ENCODE measurements around the gene PLD4. TPM values are rescaled to one million over a fixed set of nuclear protein-coding genes. Genes with fewer than 3 reads are reported as not detected.
A peak's percentile ranks its signal among the peaks of the same experiment; 100 is the strongest.

PLD4 gene
- total and polyA plus RNA-seq, 4 donors, result 12.9 to 32.6 (median 27.8) TPM

DNA sequence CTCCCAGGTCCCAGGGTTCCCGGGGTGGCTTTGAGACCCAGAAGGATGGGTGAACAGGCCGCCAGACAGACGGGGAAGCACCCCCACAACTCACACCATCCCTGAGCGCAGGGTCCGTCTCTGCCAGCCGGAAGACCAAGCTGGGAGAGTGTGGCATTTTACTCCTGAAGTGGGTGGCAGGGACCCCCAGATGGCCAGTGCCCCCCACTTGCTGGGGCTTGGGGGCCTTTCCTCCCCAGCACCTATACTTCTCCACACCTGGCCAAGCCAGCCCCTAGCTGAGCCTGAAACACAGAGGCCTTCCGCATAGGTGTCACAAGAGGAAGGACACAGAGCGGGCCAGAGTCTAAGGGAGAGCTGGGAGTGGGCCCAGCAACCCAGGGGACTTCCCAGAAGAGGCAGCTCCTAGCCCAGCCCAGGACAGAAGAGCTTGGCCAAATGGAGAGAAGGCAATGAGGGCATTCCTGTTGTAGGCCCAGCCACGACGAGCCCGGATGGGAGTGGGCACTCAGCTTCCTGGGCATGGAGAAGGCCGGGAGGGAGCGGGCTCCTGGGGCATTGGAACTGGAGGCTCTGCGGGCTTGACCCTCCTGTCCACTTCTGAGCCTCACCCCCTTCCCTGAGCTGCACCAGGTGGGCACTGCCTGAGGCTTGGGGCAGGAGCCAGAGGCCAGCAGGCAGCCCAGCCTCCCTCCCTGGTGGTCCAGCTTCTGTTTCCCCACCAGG lies 50.1 kb downstream of the PLD4 start:
- 88% methylated on average over 9 of the region's 14 CpGs for WGBS (ENCODE audit: insufficient coverage)
- Histone ChIP-seq H3K9me3 (ENCODE audit: control insufficient read depth, insufficient read depth, low read length) (no peaks in the 10 kb centered on the region), H3K4me1 (ENCODE audit: control insufficient read depth, insufficient read depth, low read length) (peaks cover 52% of the 10 kb centered on the region), H3K27me3 (ENCODE audit: control insufficient read depth, insufficient read depth, low read length) (peaks cover 9% of the 10 kb centered on the region), H3K4me3 (ENCODE audit: low read depth, low read length) (no peak overlapping the region), H3K27ac (ENCODE audit: low read depth, low read length) (no peak overlapping the region), H3K36me3 (ENCODE audit: control insufficient read depth, insufficient read depth, low read length) (peaks cover 8% of the 10 kb centered on the region)
- no peak for DNase-seq (ENCODE audit: low read depth in 4 of 6, low spot score in 6 of 6)

DNA sequence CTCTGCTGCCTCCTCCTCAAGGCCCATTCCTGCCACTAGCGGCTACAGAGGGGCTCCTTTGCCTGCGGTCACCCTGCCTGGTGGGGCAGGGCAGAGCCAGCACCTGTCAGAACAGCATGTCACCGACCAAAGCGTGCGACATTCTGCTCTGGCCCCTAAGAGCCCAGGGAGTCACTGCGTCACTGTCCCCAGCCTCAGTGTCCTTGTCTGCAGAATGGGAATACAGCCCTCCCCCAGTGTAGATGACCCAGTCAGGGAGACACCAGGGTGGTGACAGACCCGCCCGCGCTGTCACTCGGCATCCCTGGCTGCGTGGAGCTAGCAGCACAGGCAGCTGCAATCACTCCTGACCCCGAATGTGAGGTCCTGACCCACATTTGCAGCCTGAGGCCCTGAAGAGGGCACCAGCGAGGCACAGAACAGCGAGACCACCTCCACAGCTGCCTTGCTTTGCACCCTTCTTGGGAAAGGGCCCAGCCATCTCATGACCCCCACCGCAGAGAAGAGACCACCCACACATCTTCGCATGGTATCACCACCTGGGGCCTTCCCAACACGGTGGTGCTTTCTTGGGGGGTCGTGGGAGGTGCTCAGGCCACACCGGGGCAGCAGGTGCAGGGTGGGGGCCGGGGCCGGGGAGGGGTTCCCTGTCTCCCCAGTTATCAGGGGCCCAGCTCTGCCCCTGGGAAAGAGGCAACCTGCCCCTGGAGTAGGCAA lies 51.0 kb downstream of the PLD4 start:
- DNase-seq (ENCODE audit: low read depth in 4 of 6, low spot score in 6 of 6), result no peak
- H3K36me3 ChIP-seq (ENCODE audit: control insufficient read depth, insufficient read depth, low read length), result peaks cover 8% of the 10 kb centered on the region
- H3K27ac ChIP-seq (ENCODE audit: low read depth, low read length), result no peak overlapping the region
- no peak overlapping the region for H3K4me3 ChIP-seq (ENCODE audit: low read depth, low read length)
- 49% methylated on average over 20 of the region's 21 CpGs for WGBS (ENCODE audit: insufficient coverage)
- no peaks in the 10 kb centered on the region for H3K9me3 ChIP-seq (ENCODE audit: control insufficient read depth, insufficient read depth, low read length)
- H3K4me1 ChIP-seq (ENCODE audit: control insufficient read depth, insufficient read depth, low read length), result peaks cover 55% of the 10 kb centered on the region
- H3K27me3 ChIP-seq (ENCODE audit: control insufficient read depth, insufficient read depth, low read length), result peaks cover 9% of the 10 kb centered on the region

GRCh38 chr14:104976198-104977007 lies 51.7 kb downstream of the PLD4 start:
- Histone ChIP-seq H3K36me3 (ENCODE audit: control insufficient read depth, insufficient read depth, low read length) (peaks cover 8% of the 10 kb centered on the region), H3K27me3 (ENCODE audit: control insufficient read depth, insufficient read depth, low read length) (peaks cover 9% of the 10 kb centered on the region), H3K4me1 (ENCODE audit: control insufficient read depth, insufficient read depth, low read length) (peaks cover 56% of the 10 kb centered on the region), H3K27ac (ENCODE audit: low read depth, low read length) (no peak overlapping the region), H3K4me3 (ENCODE audit: low read depth, low read length) (no peak overlapping the region), H3K9me3 (ENCODE audit: control insufficient read depth, insufficient read depth, low read length) (no peaks in the 10 kb centered on the region)
- DNase-seq (ENCODE audit: low read depth in 4 of 6, low spot score in 6 of 6), result peak in 3 of 6 donors; percentile 26 to 67 (median 49)
- WGBS (ENCODE audit: insufficient coverage), result 51% methylated on average over 21 of the region's 21 CpGs

GRCh38 chr14:104977008-104977680 lies 52.5 kb downstream of the PLD4 start:
- peaks cover 9% of the 10 kb centered on the region for H3K27me3 ChIP-seq (ENCODE audit: control insufficient read depth, insufficient read depth, low read length)
- H3K27ac ChIP-seq (ENCODE audit: low read depth, low read length), result no peak overlapping the region
- peak overlapping the region; percentile 24 for H3K4me3 ChIP-seq (ENCODE audit: low read depth, low read length)
- DNase-seq (ENCODE audit: low read depth in 4 of 6, low spot score in 6 of 6), result no peak
- H3K4me1 ChIP-seq (ENCODE audit: control insufficient read depth, insufficient read depth, low read length), result peaks cover 64% of the 10 kb centered on the region
- H3K9me3 ChIP-seq (ENCODE audit: control insufficient read depth, insufficient read depth, low read length), result no peaks in the 10 kb centered on the region
- WGBS (ENCODE audit: insufficient coverage), result 74% methylated on average over 11 of the region's 11 CpGs
- H3K36me3 ChIP-seq (ENCODE audit: control insufficient read depth, insufficient read depth, low read length), result peaks cover 8% of the 10 kb centered on the region

DNA sequence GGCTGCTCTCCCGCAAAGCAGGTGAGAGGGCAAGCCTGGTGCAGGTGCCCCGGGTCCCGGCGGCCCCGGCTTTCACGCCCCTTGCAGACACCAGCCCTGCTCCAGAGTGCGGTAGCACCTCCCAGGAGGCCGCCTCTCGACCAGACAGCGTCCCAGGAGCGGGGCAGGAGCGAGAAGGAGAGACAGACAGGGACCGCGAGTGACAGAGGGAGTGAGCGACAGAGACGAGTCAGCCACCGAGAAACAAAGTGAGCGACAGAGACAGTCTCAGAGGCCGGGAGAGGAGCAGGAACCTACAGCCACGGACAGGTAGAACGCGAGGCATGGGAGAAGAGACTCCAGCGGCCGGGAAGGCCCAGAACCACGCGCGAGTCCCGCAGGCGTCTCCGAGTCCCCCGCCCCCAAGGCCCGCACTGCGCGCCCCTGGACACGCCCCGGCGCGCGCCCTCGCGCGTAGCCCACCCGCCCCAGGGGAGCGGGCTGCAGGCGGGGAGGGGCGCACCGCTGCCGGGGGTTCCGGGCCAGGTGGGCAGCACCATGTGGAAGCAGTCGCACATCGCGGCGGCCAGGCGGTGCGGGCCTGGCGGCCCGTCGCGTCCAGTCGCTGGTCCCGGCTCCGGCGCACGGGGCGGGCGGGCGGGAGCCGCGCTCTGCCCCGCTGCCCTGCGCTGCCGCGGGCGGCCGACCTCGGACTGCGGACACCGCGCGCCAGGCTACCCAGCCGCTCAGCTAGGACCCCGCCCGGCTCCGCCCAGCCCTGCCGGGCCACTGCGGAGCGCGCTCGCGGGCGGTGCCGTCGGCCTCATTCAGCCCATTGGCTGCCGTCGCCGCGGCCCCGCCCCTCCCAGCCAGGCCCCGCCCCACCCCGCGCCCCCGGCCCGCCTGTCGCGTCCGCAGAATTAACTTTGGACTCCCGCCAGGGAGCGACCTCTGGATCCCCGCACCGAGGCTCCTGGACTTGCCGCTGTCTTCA lies 53.3 kb downstream of the PLD4 start, which contains the start of gene AHNAK2:
TSS of gene AHNAK2 (minus strand) at position 694 of the 973 bp plus-strand sequence. CDS start at position 557, 137 bp downstream.
- 2% methylated on average over 103 of the region's 111 CpGs for WGBS (ENCODE audit: insufficient coverage)
- peaks cover 9% of the 10 kb centered on the region for H3K27me3 ChIP-seq (ENCODE audit: control insufficient read depth, insufficient read depth, low read length)
- H3K9me3 ChIP-seq (ENCODE audit: control insufficient read depth, insufficient read depth, low read length), result no peaks in the 10 kb centered on the region
- peak within 1 kb of the TSS; percentile 24 for H3K4me3 ChIP-seq (ENCODE audit: low read depth, low read length)
- H3K27ac ChIP-seq (ENCODE audit: low read depth, low read length), result no peak within 1 kb of the TSS
- peaks cover 66% of the 10 kb centered on the region for H3K4me1 ChIP-seq (ENCODE audit: control insufficient read depth, insufficient read depth, low read length)
- peaks cover 8% of the 10 kb centered on the region for H3K36me3 ChIP-seq (ENCODE audit: control insufficient read depth, insufficient read depth, low read length)
- DNase-seq (ENCODE audit: low read depth in 4 of 6, low spot score in 6 of 6), result peak in 5 of 6 donors; percentile 29 to 89 (median 43)

- H3K4me3 ChIP-seq (ENCODE audit: low read depth, low read length), result no peak overlapping the region
- no peak overlapping the region for H3K27ac ChIP-seq (ENCODE audit: low read depth, low read length)
- peaks cover 8% of the 10 kb centered on the region for H3K36me3 ChIP-seq (ENCODE audit: control insufficient read depth, insufficient read depth, low read length)
- H3K9me3 ChIP-seq (ENCODE audit: control insufficient read depth, insufficient read depth, low read length), result no peaks in the 10 kb centered on the region
- H3K27me3 ChIP-seq (ENCODE audit: control insufficient read depth, insufficient read depth, low read length), result peaks cover 6% of the 10 kb centered on the region
- no peak for DNase-seq (ENCODE audit: low read depth in 4 of 6, low spot score in 6 of 6)
- H3K4me1 ChIP-seq (ENCODE audit: control insufficient read depth, insufficient read depth, low read length), result peaks cover 55% of the 10 kb centered on the region
- 32% methylated on average over 32 of the region's 32 CpGs for WGBS (ENCODE audit: insufficient coverage)
These were observed 54.3 kb downstream of the PLD4 start for GRCh38 chr14:104978746-104979691.

DNA sequence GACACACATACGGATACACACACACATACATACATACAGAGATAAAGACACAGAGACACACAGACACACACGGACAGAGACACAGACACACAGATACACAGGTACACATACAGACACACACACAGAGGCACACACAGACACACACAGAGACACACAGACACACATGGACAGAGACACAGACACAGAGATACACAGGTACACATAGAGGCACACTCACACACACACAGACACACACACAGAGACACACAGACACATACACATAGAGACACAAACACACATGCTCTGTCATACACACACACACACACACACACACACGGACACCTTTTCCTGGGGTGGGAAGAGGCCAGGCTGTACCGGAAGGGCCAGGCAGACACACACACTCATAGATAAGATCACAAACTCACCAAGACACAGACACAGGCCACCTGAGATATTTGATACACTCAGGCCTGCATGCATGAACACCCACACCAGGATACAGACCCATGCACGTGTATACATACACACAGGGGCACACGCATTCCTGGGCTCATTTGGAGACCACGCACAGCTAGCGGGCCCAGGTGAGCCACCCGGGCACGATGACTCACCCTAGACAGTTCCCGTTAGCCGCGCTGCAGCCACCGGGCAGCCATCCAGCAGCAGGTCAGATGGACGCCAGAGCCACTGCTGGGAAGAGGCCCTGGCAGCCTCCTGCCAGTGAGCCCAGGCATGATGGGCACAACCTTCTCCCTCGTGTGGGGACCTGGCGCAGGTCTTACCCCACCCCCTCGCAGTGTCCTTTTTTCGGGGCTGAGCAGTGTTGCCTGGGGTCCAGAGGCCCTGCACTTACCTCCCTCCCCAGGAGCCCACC lies 55.3 kb downstream of the PLD4 start:
- no peak overlapping the region for H3K27ac ChIP-seq (ENCODE audit: low read depth, low read length)
- WGBS (ENCODE audit: insufficient coverage), result 82% methylated on average over 14 of the region's 19 CpGs
- H3K27me3 ChIP-seq (ENCODE audit: control insufficient read depth, insufficient read depth, low read length), result peaks cover 6% of the 10 kb centered on the region

More for the DNA sequence above, 55.3 kb downstream of the PLD4 start:
- Histone ChIP-seq H3K9me3 (ENCODE audit: control insufficient read depth, insufficient read depth, low read length) (no peaks in the 10 kb centered on the region), H3K4me3 (ENCODE audit: low read depth, low read length) (no peak overlapping the region), H3K36me3 (ENCODE audit: control insufficient read depth, insufficient read depth, low read length) (peaks cover 8% of the 10 kb centered on the region), H3K4me1 (ENCODE audit: control insufficient read depth, insufficient read depth, low read length) (peaks cover 54% of the 10 kb centered on the region)
- DNase-seq (ENCODE audit: low read depth in 4 of 6, low spot score in 6 of 6), result no peak
